Inflammatory macrophage (primary cell): ENCODE measurements around the gene MYOD1.

Experiments used
- DNase-seq, 2 donors: peaks; one replicate each; pipeline ENCODE4 v3.0.0-alpha.2; 2020 to 2022

The MYOD1 gene

DNA sequence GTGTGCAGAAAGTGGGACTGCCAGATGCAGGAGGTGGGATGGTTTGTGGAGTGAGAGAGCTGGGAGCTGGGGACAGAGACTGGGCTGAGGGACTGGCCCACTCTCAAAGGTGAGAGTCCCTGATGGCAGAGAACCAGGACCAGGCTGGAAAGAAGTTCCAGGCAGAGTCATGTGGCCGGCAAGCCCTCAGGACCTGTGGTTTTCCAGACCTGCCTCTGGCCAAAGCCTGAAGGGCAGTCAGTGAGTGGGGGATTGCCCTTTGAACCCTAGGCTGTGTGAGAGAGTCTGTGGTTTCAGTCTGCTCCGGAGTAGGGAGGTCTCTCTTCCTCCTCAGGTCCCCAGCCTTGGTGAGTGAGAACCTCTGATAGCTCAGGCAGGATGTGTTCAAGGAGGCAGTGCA is 32.2 kb downstream of the MYOD1 start:
- DNase-seq = no peak

DNA sequence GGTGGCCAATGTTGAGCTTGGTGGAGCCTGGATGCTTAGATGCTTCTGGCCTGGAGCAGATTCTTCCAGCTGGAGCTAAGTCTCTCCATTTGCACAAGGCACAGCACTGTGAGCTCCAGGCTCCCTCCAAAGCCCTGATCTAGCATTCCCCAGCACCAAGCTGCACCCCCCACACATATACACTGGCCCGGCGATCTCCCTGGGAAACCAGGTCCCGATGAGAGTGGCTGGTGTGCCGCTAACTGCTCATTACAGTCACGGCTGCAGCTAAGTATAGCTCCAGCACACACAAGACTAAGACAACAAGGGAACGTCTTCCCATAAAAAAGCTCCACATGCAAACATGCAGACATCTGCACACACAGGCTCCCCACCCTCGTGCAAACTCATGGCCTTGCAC is 32.8 kb downstream of the MYOD1 start:
- no peak for DNase-seq

DNA sequence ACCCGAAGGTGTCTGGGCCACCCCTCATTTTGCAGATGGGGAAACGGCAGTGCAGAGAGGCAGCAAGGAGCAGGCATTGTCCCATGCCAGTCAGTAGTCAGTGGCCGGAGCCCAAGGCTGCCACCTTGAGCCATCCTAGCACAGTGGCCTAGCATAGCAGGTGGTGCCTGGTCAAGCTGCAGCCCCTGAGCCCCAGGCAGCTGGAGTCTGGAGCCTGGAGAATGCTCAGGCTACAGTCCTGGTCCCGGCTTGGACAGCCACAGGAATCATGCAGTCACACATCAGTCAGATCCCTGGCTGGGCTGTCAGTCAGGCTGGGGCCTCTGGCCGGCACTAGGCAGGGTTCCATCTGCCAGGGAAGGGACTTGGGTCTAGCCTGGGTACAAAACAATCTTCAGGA is 33.8 kb downstream of the MYOD1 start:
- no peak for DNase-seq

DNA sequence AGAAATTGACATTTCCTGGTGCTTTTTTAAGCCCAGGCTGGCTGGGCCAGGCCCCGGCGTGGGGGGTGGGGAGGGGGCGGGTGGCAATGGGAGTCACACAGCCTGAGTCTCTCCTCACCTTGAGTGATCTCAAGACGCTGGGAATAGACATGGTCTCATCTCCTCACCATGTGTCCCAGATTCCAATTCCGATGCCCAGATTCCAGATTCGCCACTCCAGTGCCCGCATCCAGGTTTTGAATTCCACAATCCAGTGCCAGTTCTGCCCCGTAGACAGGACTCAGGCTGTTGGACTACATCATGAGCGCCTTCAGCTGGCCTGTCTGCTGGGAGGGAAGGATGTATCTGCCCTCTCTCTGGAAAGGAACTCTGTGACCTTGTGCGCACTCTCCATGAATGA is 34.3 kb downstream of the MYOD1 start:
- DNase-seq = no peak

DNA sequence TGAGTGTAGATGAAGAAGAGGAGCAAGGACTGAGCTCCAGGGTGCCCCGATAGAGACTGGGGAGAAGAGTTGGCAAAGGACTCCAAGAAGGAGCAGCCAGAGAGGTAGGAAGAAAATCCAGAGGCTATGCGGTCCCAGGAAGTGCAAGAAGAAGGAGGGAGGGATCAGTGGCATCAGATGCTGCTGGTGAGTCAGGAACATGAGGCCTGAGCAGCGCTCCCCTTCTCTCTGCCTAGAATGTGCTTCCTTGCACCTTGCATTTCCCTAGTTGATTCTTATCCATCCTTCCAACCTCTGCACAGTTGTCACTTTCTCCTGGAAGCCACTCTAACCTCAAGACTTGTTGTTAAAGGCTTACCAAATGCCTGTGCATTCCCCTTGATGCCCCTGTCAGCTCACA is 36.5 kb downstream of the MYOD1 start:
- no peak for DNase-seq

DNA sequence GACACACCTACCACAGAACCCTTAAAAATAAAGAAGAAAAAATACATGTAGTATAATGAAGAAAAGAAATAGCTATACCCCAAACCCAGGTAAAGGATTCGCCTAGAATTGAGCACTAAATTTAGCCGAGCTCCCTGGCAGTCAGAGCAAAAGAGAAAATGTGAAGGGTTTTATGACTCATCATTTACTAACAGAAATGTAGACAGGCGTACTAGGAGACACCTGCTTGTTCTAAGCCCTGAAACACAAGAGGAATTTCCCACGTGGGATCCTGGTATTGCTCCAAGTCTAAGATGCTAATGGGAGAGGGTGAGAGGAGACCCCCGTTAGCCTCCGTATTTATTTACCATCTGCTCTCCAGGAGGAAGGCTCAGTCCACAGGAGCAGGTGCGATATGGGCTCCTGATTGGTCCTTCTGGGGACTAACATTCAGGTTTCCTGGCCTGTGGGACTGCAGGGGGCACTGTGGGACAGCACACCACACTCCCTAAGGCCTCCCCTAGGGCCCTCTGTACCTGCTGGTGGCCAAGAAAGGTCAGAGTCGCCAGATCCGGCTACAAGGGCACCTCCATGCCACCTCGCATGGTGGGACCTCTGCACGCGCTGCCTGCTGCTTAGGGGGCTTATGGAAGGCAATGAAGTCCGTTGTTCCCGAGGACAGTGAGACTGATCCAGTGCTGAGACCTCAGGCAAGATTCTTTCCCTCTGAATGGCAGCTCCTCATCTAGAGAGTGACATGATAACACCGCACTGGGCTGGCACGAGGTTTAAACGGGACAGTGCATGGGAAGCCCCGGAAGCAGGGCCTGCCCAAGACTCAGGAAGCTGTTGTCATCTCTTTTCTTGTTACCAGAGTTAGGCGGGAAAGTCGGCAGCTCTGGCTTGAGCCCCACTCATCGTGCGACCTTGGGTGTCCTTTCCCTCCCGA is 41.0 kb downstream of the MYOD1 start:
- DNase-seq = peak; percentile 10 to 25

DNA sequence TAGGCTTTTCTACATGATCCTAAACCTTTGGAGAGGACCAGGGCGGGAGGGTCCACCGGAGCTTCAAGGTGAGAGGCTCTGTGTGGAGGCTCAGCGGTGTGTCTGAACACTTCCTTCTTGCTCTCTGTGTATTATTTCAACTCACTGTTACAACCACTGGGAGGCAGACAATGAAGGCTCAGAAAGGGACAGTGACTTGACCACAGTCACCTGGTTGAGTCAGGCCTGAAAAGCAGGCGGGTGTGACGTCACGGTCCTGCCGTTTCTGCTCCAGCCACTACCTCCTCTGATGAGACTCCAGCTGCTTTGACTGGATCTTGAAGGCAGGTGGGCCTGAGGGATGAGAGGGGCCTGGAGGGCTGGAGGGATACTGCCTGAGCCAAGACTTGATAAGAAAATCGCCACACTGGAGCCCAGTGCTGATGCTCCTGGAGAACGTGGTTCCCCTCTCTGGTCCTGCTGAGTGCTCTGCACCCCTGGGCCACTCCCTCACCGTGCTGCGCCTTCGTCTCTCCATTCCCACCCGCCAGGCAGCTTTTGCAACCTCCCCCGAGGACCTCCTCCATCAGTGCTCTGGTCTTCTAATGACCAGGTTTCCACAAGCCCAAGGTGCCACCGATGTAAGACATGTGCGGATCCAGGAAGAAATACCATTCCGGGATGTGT is 43.1 kb downstream of the MYOD1 start:
- no peak for DNase-seq

DNA sequence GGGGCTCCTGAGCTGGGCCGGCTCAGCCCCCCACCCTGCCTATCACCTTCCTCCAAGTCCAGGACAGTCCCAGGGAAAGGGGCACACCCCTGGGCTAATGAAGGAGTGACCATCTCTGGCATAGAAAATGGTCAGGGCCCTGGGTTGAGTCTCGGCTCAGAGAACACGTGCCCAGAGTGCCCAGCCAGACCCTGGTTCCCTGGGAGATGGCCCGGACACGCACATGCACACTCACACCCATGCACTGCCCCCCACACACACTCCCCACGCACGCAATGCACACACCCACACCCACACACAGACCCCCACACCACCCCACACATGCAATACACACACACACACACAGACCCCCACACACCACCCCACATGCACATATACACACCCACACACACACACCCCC is 43.9 kb downstream of the MYOD1 start:
- DNase-seq = no peak

DNA sequence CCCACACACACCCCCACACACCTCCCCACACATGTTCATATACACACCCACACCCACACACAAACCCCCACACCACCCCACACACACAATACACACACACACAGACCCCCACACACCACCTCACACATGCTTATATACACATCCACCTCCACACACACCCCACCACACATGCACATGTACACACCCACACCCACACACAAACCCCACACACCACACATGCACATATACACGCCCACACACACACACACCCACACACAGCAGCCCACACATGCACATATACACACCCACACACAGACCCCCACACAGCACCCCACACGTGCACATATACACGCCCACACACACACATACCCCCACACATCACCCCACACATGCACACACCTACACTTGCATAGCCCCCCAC is 44.3 kb downstream of the MYOD1 start:
- DNase-seq = no peak

DNA sequence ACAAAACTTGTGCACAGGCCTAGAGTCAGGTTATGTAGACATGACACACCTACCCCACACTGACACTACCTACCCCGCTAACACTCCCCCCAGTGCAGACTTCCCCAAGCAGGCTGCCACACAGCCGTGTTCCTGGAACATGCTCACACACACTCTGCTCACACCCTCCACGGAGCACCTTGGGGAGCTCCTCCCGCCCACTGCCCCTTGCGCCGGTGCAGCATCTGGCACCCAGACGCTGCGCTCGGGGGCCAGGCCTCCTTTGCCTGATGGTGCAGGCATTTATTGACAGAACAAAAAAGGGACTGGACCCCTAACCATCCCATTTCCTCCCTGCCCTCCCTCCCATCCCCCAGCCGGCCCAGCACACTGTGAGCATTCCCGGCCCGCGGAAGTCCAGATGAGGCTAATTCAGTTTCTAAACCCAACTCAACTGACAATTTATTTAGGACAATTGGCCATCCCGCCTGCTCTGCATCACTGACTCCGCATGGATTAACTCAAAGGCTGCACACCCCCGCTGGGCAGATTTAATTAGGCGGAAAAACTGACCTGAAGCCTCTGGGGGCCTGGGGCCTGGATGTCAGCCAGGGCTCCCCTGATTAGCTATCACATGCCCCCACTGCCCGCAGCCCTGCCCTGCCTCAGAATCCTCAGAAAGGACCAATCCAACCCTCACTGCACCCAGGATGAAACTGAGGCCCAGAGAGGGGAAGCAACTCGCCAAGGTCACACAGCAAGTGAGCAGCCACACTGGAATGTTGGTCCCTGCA is 45.3 kb downstream of the MYOD1 start:
- no peak for DNase-seq

DNA sequence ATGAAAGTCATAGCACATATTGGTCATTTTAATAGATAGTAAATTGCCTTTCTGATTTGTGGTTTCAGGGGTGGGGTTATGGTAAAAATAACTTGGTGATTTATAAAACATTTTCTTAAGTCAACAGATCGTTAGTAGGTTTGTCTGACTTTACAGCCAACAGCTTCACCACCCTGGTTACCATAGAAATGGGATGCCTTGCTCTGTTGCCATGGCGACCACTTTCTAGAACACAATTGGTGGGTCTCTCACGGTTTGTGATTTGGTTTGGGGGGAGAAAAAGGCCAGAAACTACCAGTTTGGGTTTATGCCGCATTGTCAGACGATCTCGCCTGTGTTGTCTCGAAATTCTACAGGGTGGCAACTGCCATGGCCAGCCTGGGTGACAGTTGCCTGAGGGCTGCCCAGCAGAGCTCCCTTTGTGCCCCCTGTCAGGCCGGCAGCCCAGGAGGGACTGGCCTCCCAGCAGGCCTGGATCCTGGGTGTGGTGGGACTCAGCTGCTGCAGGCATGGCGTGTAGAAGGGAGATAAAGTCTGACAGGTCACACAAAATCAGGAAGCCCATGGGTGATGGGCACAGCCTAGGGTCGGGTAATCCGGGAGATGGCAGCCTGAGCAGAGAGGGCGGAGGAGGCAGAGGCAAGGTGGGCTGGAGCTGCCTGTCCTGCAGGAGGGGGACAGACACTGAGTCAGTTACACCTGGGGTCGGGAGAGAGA is 46.1 kb downstream of the MYOD1 start:
- no peak for DNase-seq

DNA sequence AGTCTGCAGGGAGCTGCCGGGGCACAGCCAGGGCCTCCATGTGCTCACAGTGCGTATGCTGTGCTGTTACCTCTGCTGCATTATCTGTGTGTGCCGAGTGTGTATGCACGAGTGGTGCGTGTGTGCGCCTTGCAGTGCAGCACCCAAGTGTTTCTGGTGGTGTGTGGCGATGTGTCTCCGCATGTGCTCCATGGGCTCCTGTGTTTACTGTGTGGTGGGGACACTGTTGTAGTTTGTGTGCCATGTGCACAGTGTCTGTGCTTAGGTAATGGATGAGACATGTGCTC is 46.6 kb downstream of the MYOD1 start:
- no peak for DNase-seq

DNA sequence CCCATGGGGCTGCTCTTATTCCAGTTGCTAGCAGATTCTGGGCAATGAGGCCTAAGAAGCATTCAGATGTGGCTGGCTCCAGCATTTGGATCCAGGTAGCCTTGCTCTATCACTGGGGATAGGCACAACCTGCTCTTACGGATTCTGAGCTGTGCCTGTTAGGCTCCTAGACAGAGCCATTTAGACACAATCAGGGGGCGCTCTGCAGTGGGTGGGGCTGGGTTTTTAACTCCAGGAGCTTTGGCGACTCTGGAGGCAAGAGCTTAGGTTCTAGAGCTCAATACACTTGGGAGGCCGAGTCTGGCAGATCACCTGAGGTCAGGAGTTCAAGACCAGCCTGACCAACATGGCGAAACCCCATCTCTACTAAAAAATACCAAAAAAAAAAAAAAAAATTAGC is 47.2 kb downstream of the MYOD1 start:
- DNase-seq = no peak

DNA sequence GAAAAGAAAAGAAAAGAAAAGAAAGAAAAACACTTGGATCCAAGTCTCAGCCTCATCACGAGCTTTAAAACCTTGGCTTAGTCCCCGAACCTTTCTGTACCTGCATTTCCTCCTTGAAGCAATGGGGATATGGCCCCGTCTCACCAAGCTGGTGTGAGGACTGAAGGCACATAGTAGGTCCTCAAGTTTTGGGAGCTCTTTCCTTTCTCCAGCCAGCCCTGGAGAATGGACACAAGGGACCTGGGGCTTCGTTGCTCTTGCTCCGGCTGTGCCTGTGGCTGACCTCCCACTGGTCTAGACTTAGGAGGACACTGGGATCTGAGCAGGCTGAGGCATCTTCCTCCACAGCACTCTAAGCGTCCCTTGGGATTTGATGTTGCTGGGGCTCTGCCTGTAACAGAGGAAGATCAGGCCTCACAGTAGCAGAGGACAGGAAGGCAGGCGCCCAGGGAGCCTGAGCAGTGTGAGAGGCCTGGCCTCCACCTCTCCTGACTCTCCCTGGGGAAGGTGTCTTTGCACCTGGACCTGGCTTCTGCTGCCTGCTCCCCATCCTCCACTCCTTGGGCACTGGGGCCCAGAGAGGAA is 48.0 kb downstream of the MYOD1 start:
- DNase-seq = no peak

DNA sequence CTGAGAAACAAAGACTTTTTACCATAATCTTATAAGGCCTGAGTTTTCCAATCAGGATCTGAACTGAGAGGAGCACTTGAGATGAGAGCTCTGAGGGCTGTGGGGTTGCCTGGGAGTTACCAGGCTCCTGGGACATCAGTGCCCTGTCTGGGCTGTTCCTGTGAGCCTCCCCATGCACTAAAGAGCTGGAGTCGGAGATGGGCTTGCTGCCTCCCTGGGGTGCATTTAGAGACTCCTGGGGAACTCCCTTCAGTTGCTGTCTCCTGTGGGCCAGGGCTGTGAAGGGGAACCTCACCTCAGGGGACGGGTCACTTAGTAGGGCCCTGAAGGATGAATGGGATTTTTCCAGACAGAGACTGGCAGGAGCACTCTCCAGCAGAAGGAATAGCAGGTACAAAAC is 48.5 kb downstream of the MYOD1 start:
- no peak for DNase-seq

DNA sequence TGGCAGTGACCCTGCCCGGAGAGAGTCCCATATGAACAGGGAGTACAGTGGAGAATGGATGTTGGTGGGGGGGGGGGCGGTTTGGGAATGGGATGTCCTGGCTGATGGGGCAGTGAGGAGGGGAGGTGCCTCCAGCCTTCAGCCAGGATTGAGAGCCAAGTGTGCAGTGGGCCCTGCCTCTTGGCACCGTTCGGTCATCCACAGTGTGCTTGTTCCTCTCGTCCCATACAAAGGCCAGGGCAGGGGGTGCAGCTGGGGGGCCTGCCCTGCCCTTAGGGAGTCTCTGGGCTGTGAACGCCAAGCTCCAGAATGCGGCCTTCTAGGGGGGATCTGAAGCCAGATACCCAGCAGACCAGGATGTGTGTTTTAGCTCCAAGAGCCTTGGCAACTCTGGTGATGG is 49.2 kb downstream of the MYOD1 start:
- no peak for DNase-seq

DNA sequence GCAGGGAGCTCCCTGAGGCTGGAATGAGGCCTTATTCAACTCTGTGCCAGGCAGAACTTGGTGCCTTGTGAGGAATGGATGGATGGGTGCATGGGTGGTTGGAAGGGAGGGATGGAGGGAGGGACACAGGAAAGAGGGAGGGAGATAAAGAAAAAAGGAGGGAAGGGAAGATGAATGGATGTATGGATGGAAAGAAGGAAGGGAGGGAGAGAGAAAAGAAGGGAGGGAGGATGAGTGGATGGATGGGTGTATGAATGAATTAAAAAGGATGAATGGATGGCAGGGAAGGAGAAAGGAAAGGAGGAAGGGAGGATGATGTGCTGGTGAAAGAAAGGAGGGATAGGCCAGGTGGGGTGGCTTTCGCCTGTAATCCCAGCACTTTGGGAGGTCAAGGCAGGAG is 49.8 kb downstream of the MYOD1 start:
- no peak for DNase-seq

DNA sequence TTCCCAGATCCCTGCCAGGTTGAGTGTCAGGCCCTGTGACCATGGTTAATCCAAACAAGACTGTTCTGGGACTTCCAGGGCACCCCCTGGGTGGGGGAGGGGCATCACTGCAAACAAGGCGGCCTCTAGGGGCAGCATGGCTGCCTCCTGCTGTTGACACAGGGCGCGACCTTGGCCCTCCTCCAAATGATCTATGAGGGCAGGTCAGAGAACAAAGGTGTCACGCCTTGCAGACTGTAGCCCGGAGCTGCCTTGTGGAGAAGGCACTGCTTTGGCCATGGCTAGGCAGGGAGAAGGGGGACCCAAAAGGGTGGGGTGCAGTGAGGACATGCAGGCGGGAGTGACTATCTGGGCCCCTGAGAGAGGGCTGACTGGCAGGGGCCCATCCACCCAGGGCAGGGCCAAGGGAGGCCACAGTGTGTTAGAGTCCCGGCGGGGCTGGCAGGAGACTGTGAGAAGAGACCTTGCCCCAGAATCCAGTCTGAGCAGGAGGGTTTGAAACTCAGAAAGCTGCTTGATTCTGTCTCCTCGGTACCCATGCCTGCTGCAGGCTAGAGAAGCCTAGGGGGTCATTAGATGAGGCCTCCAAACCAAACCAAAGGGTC is 50.8 kb downstream of the MYOD1 start:
- DNase-seq = no peak

DNA sequence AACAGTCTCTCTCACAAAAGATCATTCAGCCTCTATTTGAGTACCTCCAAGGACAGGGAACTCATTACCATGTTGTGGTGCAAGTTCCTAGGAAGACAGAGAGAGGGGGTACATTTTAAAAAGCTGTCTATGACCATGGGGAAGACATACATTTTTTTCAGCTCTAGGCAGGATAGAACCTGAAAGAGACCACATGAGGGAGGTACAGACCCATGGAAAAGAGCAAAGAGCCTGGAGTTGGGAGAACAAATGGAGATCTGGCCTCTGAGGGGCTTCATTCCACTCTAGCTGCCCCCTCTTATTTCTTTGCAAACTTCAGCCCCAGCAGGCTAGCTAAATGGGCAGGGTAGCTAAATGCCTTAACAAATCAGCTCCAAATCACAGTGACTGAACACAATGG is 51.5 kb downstream of the MYOD1 start:
- DNase-seq = no peak

DNA sequence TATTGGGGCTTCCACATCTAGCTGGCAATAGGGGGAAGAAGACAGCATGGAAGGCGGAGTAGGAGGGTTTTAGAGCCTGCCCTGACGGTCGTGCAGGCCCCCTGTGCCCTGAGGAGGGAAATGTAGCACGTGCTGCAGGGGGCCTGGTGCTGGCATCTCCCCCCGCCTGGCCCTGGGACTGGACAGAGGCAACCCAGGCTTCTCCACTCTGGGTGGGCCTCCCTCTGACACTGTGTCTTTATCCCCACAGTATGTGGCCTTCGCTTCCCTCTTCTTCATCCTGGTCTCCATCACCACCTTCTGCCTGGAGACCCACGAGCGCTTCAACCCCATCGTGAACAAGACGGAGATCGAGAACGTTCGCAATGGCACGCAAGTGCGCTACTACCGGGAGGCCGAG is 52.0 kb downstream of the MYOD1 start:
- DNase-seq = no peak
